Progenitor cell of endocrine pancreas (in vitro differentiated cells): Measurements from ENCODE around the gene ZNF593OS. TPM values are rescaled to one million over a fixed set of nuclear protein-coding genes. Genes with fewer than 3 reads are reported as not detected.

Experiments used
- DNase-seq: peaks from one replicate; pipeline ENCODE4 v3.0.0; 2021; ENCODE audit warnings: low spot score; ENCODE audit not compliant: unreplicated experiment
- H3K27ac Mint-ChIP-seq: 2 replicates; pipeline ENCODE4 v1.8.0; 2021; ENCODE audit warnings: mild to moderate bottlenecking, moderate library complexity, mixed read lengths
- H3K27me3 Mint-ChIP-seq: 2 replicates; pipeline ENCODE4 v1.8.0; 2021; ENCODE audit warnings: mixed read lengths
- H3K36me3 Mint-ChIP-seq: 2 replicates; pipeline ENCODE4 v1.8.0; 2022; ENCODE audit warnings: mixed read lengths; ENCODE audit not compliant: insufficient read depth
- H3K4me1 Mint-ChIP-seq: 2 replicates; pipeline ENCODE4 v1.8.0; 2021; ENCODE audit warnings: low read depth, mixed read lengths
- H3K4me3 Mint-ChIP-seq: 2 replicates; pipeline ENCODE4 v1.8.0; 2021; ENCODE audit warnings: low read depth, mild to moderate bottlenecking, moderate library complexity, mixed read lengths
- H3K9me3 Mint-ChIP-seq: 2 replicates; pipeline ENCODE4 v1.8.0; 2021; ENCODE audit warnings: low read depth, mixed read lengths
- CTCF ChIP-seq: fragments of 200-600 bp; sonication (generic); IDR thresholded peaks from one replicate; pipeline ENCODE4 v1.5.0; 2021; ENCODE audit warnings: antibody characterized with exemption, mild to moderate bottlenecking; ENCODE audit not compliant: unreplicated experiment
- total RNA-seq: library from RNA; stranded (reverse); gene quantifications from 2 replicates; pipeline ENCODE4 v1.2.1, GENCODE V29; 2021

The ZNF593OS gene
- total RNA-seq, 1 donor from 2014 or later = not detected

DNA sequence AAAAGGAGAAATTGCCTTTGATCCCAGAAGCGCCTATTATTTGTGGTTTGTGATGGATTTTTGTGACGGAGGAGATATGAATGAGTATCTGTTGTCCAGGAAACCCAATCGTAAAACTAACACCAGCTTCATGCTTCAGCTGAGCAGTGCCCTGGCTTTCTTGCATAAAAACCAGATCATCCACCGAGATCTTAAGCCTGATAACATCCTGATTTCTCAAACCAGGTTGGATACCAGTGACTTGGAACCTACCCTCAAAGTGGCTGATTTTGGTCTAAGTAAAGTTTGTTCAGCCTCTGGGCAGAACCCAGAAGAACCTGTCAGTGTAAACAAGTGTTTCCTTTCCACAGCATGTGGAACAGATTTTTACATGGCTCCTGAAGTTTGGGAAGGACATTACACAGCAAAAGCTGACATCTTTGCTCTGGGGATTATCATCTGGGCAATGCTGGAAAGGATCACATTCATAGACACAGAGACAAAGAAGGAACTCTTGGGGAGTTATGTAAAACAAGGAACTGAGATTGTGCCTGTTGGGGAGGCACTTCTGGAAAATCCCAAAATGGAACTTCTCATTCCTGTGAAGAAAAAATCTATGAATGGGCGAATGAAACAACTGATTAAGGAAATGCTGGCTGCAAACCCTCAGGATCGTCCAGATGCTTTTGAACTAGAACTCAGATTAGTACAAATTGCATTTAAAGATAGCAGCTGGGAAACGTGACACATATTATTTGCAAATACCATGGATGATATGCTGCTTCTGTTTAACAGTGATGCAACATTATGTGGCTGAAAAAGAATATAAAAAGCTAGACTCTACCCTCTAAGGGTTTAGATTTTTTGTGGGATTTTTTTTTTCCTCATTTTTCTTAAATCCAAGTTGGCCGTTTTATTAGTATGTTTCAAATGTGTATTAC is 49.5 kb downstream of the ZNF593OS start:
- Mint-ChIP-seq H3K4me3 (no peak overlapping the region), H3K4me1 (no peaks in the 10 kb centered on the region), H3K27me3 (no peaks in the 10 kb centered on the region), H3K36me3 (peaks cover 12% of the 10 kb centered on the region), H3K27ac (peak overlapping the region; percentile 38), H3K9me3 (no peaks in the 10 kb centered on the region)
- no peak for DNase-seq
- TF ChIP-seq CTCF = no peak

- Mint-ChIP-seq H3K4me3 (no peak overlapping the region), H3K9me3 (no peaks in the 10 kb centered on the region), H3K4me1 (no peaks in the 10 kb centered on the region), H3K27me3 (no peaks in the 10 kb centered on the region), H3K27ac (no peak overlapping the region), H3K36me3 (peaks cover 12% of the 10 kb centered on the region)
- no peak for TF ChIP-seq CTCF
- DNase-seq = no peak
Observed at GRCh38 chr1:26119892-26120608, 51.6 kb downstream of the ZNF593OS start.

Other genes with a start within 250 kb of the ZNF593OS start
- 12.8 and 14.5 TPM in 2 replicates for gene PAFAH2, start 173.8 kb downstream of the ZNF593OS start, total RNA-seq
- 3.6 and 4.1 TPM in 2 replicates for gene EXTL1, start 150.1 kb downstream of the ZNF593OS start, total RNA-seq
- 0.13 and 0.17 TPM in 2 replicates for gene SLC30A2, start 125.7 kb downstream of the ZNF593OS start, total RNA-seq
- gene TRIM63, start 104.2 kb downstream of the ZNF593OS start, total RNA-seq = not detected in 2 replicates
- gene PDIK1L, start 60.0 kb downstream of the ZNF593OS start, total RNA-seq = 15.2 and 17.2 TPM in 2 replicates
- gene FAM110D, start 12.8 kb downstream of the ZNF593OS start, total RNA-seq = 0.33 and 0.36 TPM in 2 replicates
- gene C1orf232, start 2.9 kb downstream of the ZNF593OS start, total RNA-seq = not detected in 2 replicates
- 28.9 and 32.1 TPM in 2 replicates for gene ZNF593, start 1.9 kb downstream of the ZNF593OS start, total RNA-seq
- 52.0 and 52.1 TPM in 2 replicates for gene CNKSR1, start 5.7 kb upstream of the ZNF593OS start, total RNA-seq
- not detected in 2 replicates for gene CATSPER4, start 18.8 kb upstream of the ZNF593OS start, total RNA-seq
- gene CEP85, start 62.4 kb upstream of the ZNF593OS start, total RNA-seq = 20.8 and 21.3 TPM in 2 replicates
- 63.8 and 66.6 TPM in 2 replicates for gene SH3BGRL3, start 108.3 kb upstream of the ZNF593OS start, total RNA-seq
- 47.8 and 48.9 TPM in 2 replicates for gene UBXN11, start 134.8 kb upstream of the ZNF593OS start, total RNA-seq
- 0.89 and 1.8 TPM in 2 replicates for gene CD52, start 146.1 kb upstream of the ZNF593OS start, total RNA-seq
- gene CRYBG2, start 182.3 kb upstream of the ZNF593OS start, total RNA-seq = 13.8 and 19.3 TPM in 2 replicates
- gene ZNF683, start 200.9 kb upstream of the ZNF593OS start, total RNA-seq = not detected in 2 replicates
- 80.2 and 87.8 TPM in 2 replicates for gene LIN28A, start 239.0 kb upstream of the ZNF593OS start, total RNA-seq